DND-41 (cell line): ENCODE data around the gene MITD1.
A peak's percentile ranks its signal among the peaks of the same experiment; 100 is the strongest.

Experiments used
- ATAC-seq: fragments of 200-7000 bp; cut with Tn5 transposase; 3 replicates; pipeline ENCODE4 v1.9.1; 2021; ENCODE audit warnings: low read depth; ENCODE audit not compliant: insufficient read depth
- DNase-seq: peaks from one replicate; pipeline ENCODE4 v3.0.0-alpha.2; 2020
- H2AFZ ChIP-seq: 2 replicates; pipeline ENCODE4 v1.6.0; 2012; ENCODE audit warnings: low read depth, low read length
- H3K27ac ChIP-seq: 2 replicates; pipeline ENCODE4 v1.5.1; 2012; ENCODE audit warnings: low read length, inconsistent platforms
- H3K27me3 ChIP-seq: fragments of 200-600 bp; sonication (generic); 2 replicates; pipeline ENCODE4 v1.6.0; 2012; ENCODE audit warnings: low read length, mild to moderate bottlenecking, inconsistent platforms; ENCODE audit not compliant: insufficient read depth, poor library complexity
- H3K36me3 ChIP-seq: 2 replicates; pipeline ENCODE4 v1.5.1; 2012; ENCODE audit warnings: low read length, inconsistent platforms; ENCODE audit not compliant: insufficient read depth
- H3K4me1 ChIP-seq: 2 replicates; pipeline ENCODE4 v1.5.1; 2012; ENCODE audit warnings: mild to moderate bottlenecking, low read length; ENCODE audit not compliant: insufficient read depth
- H3K4me2 ChIP-seq: 2 replicates; pipeline ENCODE4 v1.6.0; 2012; ENCODE audit warnings: mild to moderate bottlenecking, moderate library complexity, low read length, inconsistent platforms; ENCODE audit not compliant: insufficient read depth
- H3K4me3 ChIP-seq, 2 experiments: fragments of 200-600 bp in 1 of 2; shearing (Covaris generic) in 1 of 2; 2 replicates each; pipeline ENCODE4 v1.5.1; 2012 to 2016; ENCODE audit warnings: inconsistent platforms in 2 of 2, low read length in 2 of 2, mild to moderate bottlenecking in 2 of 2, low read depth in 1 of 2, moderate library complexity in 1 of 2
- H3K79me2 ChIP-seq: 2 replicates; pipeline ENCODE4 v1.6.0; 2012; ENCODE audit warnings: low read length, inconsistent platforms; ENCODE audit not compliant: insufficient read depth
- H3K9ac ChIP-seq: 2 replicates; pipeline ENCODE4 v1.6.0; 2012; ENCODE audit warnings: low read depth, mild to moderate bottlenecking, inconsistent platforms, low read length, moderate library complexity
- H3K9me3 ChIP-seq: 2 replicates; pipeline ENCODE4 v1.5.1; 2012; ENCODE audit warnings: low read length, moderate library complexity, mild to moderate bottlenecking, inconsistent platforms; ENCODE audit not compliant: insufficient read depth, severe bottlenecking
- H4K20me1 ChIP-seq: 2 replicates; pipeline ENCODE4 v1.6.0; 2012; ENCODE audit warnings: low read length; ENCODE audit not compliant: insufficient read depth
- CTCF ChIP-seq: IDR thresholded peaks from 2 replicates; pipeline ENCODE4 v1.5.1; 2012; ENCODE audit warnings: borderline replicate concordance, low read length, moderate library complexity, mild to moderate bottlenecking; ENCODE audit not compliant: poor library complexity, severe bottlenecking; ENCODE audit errors: extremely low read depth
- EZH2 ChIP-seq: IDR thresholded peaks from 3 replicates; pipeline ENCODE4 v1.6.1; 2012; ENCODE audit warnings: borderline replicate concordance, low read depth, mild to moderate bottlenecking, moderate library complexity, low read length, inconsistent platforms; ENCODE audit not compliant: severe bottlenecking

Gene MITD1

GRCh38 chr2:99159594-99159993, 21.3 kb downstream of the MITD1 start:
- Histone ChIP-seq H3K4me3 (no peak overlapping the region), H3K4me1 (peaks cover 8% of the 10 kb centered on the region), H2AFZ (no peak overlapping the region), H3K4me2 (no peak overlapping the region), H3K79me2 (peaks cover 10% of the 10 kb centered on the region), H3K9ac (no peak overlapping the region), H3K27ac (no peak overlapping the region), H3K36me3 (peaks cover 32% of the 10 kb centered on the region; the same call in 1 of the 2 replicates), H4K20me1 (no peaks in the 10 kb centered on the region), H3K27me3 (no peaks in the 10 kb centered on the region), H3K9me3 (no peaks in the 10 kb centered on the region)
- TF ChIP-seq EZH2 (no peak), CTCF (no peak)
- DNase-seq: no peak
- ATAC-seq: no peak

- no peaks in the 10 kb centered on the region for H4K20me1 ChIP-seq
- peaks cover 32% of the 10 kb centered on the region; the same call in 1 of the 2 replicates for H3K36me3 ChIP-seq
- no peak overlapping the region for H3K9ac ChIP-seq
- H3K4me1 ChIP-seq: peaks cover 17% of the 10 kb centered on the region
- ATAC-seq (no peak), DNase-seq (no peak)
- no peak overlapping the region for H3K27ac ChIP-seq
- H3K9me3 ChIP-seq: no peaks in the 10 kb centered on the region
- H3K4me2 ChIP-seq: no peak overlapping the region
- TF ChIP-seq CTCF (peak; percentile 42), EZH2 (no peak)
- no peak overlapping the region for H2AFZ ChIP-seq
- no peaks in the 10 kb centered on the region for H3K27me3 ChIP-seq
- H3K4me3 ChIP-seq: no peak overlapping the region
- H3K79me2 ChIP-seq: peaks cover 15% of the 10 kb centered on the region
Measured at GRCh38 chr2:99158599-99158998, 22.3 kb downstream of the MITD1 start.

DNA sequence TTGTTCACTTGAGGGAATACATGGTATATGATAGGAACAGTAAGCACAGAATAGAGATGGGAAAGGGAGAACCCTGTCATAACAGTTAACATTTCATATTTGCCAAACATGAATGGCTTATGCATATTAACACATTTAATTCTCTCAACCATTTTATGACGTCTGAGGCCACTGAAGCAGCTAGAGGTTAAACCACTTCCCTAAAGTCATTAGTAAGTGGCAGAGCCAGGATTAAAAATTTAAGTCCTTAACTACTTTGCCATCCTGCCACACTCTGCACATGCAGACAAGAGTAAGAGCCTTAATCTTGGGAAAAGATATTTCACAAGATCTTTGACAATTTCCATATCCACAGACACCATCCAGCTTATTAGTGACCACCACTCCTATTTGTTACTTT, 24.0 kb downstream of the MITD1 start:
- Histone ChIP-seq H4K20me1 (no peaks in the 10 kb centered on the region), H3K27ac (no peak overlapping the region), H3K9me3 (no peaks in the 10 kb centered on the region), H3K4me2 (no peak overlapping the region), H3K9ac (no peak overlapping the region), H3K27me3 (no peaks in the 10 kb centered on the region), H3K4me1 (peaks cover 26% of the 10 kb centered on the region), H3K79me2 (peaks cover 15% of the 10 kb centered on the region), H3K4me3 (no peak overlapping the region), H3K36me3 (peaks cover 29% of the 10 kb centered on the region; the same call in 1 of the 2 replicates), H2AFZ (no peak overlapping the region)
- no peak for DNase-seq
- TF ChIP-seq EZH2 (no peak), CTCF (no peak)
- ATAC-seq: no peak
